C4-2B (cell line): ENCODE results near the gene ANKS1B.

Experiments used
- CTCF ChIP-seq: fragments of 450-650 bp; conservative IDR thresholded peaks from 2 replicates; pipeline ENCODE4 v1.5.1; 2017; ENCODE audit warnings: mild to moderate bottlenecking
- ZFX ChIP-seq: fragments of 450-650 bp; IDR thresholded peaks from 2 replicates; pipeline ENCODE4 v1.6.1; 2017

DNA sequence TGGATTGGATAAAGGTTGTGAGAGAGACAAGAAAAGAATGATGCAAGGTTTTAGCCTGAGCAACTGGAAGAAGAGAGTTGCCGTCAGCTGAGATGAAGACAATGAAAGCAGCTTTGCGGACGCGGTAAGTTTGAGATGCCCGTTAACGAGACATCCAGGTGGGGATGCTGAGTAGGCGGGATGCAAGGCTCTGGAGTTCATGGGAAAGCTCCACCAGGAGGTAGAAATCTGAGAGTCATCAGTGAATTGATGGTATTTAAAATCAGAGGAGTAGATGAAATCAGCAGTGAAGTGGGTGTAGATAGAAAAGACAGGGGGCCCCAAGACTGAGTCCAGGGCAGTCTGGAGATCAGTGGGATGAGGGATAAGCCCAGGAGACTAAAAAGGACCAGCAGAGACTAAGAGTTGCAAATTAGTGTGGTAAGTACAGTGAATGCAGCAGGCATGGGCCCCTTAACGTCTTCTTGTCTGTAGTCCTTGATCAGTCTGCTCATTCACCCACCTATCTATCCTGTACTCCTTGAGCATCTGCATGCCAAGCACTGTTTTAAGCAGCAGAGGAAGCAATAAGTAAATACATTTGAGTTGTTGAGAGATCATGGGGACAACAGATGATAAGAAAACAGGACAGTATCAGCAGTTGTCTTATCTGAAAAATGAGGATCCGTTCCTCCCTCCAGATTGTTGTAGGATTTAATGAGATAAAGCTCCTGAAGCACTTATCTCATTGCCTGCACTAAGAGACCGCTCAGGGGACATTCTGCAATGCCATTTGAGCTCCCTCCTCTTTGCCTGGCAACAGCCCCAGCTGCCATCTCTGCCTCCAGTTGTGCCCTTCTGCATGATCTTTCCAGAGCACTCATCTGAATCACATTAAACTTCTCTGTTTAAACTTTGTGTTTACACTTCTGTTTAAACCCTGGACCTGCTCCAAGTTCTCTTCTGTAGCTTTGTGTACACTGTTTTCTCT, 1248.1 kb downstream of the ANKS1B start:
- no peak for TF ChIP-seq CTCF
- no peak for TF ChIP-seq ZFX
